Upper lobe of left lung (tissue), 4 donors: Measurements from ENCODE around the gene TANGO2.

Experiments
- EP300 ChIP-seq, 4 donors: sonication (generic); formaldehyde crosslinking; IDR thresholded peaks; one replicate each; pipeline ENCODE4 v1.5.1; 2017; ENCODE audit warnings: antibody characterized with exemption in 4 of 4, control low read depth in 2 of 4
- POLR2A ChIP-seq, 4 donors: fragments of 450-650 bp; IDR thresholded peaks; one replicate each; pipeline ENCODE4 v1.5.1; 2016 to 2017; ENCODE audit warnings: antibody characterized with exemption in 4 of 4, mild to moderate bottlenecking in 2 of 4
- POLR2AphosphoS5 ChIP-seq, 2 donors: sonication (generic); formaldehyde crosslinking; IDR thresholded peaks; one replicate each; pipeline ENCODE4 v1.5.1; 2017; ENCODE audit warnings: antibody characterized with exemption in 2 of 2
- TF ChIP-seq, protein P1 (sequence below), 6 experiments: fragments of 450-650 bp in 4 of 6; fragments of 200-600 bp in 2 of 6; sonication (generic) in 2 of 6; IDR thresholded peaks; one replicate each; pipeline ENCODE4 v1.5.1; 2016 to 2019; ENCODE audit warnings: antibody characterized with exemption in 6 of 6

DNA sequence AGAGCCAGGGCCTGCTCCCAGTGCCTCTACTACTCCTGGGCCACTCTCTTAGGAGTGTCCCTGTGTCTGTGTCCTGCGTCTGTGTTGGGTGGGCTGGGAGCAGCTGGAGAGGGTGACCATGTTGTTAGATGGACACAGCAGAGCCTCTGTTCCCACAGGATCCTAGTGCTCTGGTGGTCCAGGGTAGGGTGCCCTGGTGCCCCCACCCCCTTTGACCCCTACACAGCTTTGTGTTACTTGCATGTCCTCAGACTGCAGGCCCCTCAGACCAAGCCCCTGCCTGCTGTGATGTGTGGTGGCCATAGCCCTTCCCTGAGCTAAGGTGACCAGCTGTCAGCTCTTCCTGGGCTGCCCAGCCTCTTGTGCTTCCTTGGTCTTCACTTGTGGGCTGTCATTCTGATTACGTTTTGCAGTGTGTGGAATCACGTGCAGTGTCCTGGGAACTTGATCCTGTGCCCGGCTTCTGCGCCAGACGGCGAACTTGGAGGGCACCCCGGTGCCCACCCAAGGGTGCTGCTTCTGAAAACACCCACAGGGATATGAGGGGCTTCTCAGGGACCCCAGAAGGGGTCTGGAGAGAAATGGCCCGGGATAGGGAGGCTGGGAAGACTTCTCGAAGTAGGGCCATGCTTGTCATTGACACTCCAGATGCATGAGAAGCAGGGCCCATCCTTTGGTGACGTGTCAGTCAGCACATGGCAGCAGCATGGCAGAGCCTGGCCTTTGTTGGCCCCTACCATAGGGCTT lies 1.5 kb downstream of the TANGO2 start:
- TF ChIP-seq, protein P1, sequence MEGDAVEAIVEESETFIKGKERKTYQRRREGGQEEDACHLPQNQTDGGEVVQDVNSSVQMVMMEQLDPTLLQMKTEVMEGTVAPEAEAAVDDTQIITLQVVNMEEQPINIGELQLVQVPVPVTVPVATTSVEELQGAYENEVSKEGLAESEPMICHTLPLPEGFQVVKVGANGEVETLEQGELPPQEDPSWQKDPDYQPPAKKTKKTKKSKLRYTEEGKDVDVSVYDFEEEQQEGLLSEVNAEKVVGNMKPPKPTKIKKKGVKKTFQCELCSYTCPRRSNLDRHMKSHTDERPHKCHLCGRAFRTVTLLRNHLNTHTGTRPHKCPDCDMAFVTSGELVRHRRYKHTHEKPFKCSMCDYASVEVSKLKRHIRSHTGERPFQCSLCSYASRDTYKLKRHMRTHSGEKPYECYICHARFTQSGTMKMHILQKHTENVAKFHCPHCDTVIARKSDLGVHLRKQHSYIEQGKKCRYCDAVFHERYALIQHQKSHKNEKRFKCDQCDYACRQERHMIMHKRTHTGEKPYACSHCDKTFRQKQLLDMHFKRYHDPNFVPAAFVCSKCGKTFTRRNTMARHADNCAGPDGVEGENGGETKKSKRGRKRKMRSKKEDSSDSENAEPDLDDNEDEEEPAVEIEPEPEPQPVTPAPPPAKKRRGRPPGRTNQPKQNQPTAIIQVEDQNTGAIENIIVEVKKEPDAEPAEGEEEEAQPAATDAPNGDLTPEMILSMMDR (IDR thresholded peaks at IDR 0.05): no peak
- TF ChIP-seq POLR2A (IDR thresholded peaks at IDR 0.05) (no peak), POLR2AphosphoS5 (IDR thresholded peaks at IDR 0.05) (no peak), EP300 (IDR thresholded peaks at IDR 0.05) (no peak)
